A673 (cell line): ENCODE measurements around the gene PRKACG.

Source experiments
- CTCF ChIP-seq: fragments of 300-800, 200-600 bp; sonication (generic); conservative IDR thresholded peaks from 2 replicates; pipeline ENCODE4 v1.5.1; 2017; ENCODE audit warnings: low read depth, mild to moderate bottlenecking, antibody characterized with exemption, low read length, moderate library complexity, mixed read lengths
- EZH2 ChIP-seq: fragments of 200-600 bp; sonication (generic); IDR thresholded peaks from 2 replicates; pipeline ENCODE4 v1.6.1; 2017; ENCODE audit warnings: borderline replicate concordance, low read depth, mild to moderate bottlenecking, mixed read lengths, antibody characterized with exemption, low read length; ENCODE audit not compliant: poor library complexity, severe bottlenecking

GRCh38 chr9:68975365-68976043 is 38.4 kb downstream of the PRKACG start:
- no peak for TF ChIP-seq CTCF
- TF ChIP-seq EZH2 = no peak
